A673 (cell line): ENCODE data around the gene ENTHD1.

ENCODE experiments used
- CTCF ChIP-seq: fragments of 300-800, 200-600 bp; sonication (generic); conservative IDR thresholded peaks from 2 replicates; pipeline ENCODE4 v1.5.1; 2017; ENCODE audit warnings: low read depth, mild to moderate bottlenecking, antibody characterized with exemption, low read length, moderate library complexity, mixed read lengths
- EZH2 ChIP-seq: fragments of 200-600 bp; sonication (generic); IDR thresholded peaks from 2 replicates; pipeline ENCODE4 v1.6.1; 2017; ENCODE audit warnings: borderline replicate concordance, low read depth, mild to moderate bottlenecking, mixed read lengths, antibody characterized with exemption, low read length; ENCODE audit not compliant: poor library complexity, severe bottlenecking

GRCh38 chr22:39940757-39941305 is 47.3 kb upstream of the ENTHD1 start:
- TF ChIP-seq CTCF (no peak), EZH2 (no peak)
